ENCODE measurements around the gene MAOA. TPM values are rescaled to one million over a fixed set of nuclear protein-coding genes. Genes with fewer than 3 reads are reported as not detected.

Gene MAOA
- total and polyA plus RNA-seq, 4 donors = 13.6 to 34.0 (median 26.7) TPM

DNA sequence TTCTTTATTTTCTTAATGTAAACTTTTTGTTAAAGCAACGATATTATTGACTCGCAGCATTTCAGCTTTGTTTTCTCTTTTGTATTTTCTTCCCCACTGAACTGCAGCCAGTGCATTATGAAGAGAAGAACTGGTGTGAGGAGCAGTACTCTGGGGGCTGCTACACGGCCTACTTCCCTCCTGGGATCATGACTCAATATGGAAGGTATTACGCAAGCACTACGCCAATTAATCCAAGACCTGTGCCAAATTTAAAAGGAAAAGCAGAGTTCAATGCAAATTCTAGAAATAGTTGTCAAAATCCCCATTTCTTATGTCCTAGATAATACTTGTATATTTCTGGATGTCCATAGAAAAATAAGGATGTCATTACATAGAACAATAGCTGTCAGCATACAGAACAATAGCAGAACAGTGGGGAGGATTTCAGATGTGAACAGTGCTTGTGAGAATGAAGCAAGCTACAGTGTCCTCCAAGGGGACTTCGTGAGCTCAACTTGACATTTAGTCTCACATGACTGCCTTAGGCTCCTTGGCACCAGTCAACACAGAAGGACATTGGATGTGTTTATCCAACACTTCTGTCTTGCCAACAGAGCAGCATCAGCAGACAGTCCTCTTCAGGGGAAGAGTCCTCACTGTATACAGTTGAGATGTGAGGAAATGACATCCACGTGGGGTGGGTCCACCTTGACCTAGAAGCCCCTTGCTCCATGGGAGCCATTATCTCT, 85.9 kb downstream of the MAOA start:
- H3K4me1 ChIP-seq (ENCODE audit: control insufficient read depth, insufficient read depth, low read length) = no peaks in the 10 kb centered on the region
- H3K9me3 ChIP-seq (ENCODE audit: control insufficient read depth, insufficient read depth, low read length) = no peaks in the 10 kb centered on the region
- H3K27ac ChIP-seq (ENCODE audit: low read depth, low read length) = no peak overlapping the region
- no peak for DNase-seq (ENCODE audit: low read depth in 4 of 6, low spot score in 6 of 6)
- H3K27me3 ChIP-seq (ENCODE audit: control insufficient read depth, insufficient read depth, low read length) = no peaks in the 10 kb centered on the region
- no peaks in the 10 kb centered on the region for H3K36me3 ChIP-seq (ENCODE audit: control insufficient read depth, insufficient read depth, low read length)
- WGBS (ENCODE audit: insufficient coverage) = 58% methylated on average over 2 of the region's 7 CpGs
- H3K4me3 ChIP-seq (ENCODE audit: low read depth, low read length) = no peak overlapping the region

DNA sequence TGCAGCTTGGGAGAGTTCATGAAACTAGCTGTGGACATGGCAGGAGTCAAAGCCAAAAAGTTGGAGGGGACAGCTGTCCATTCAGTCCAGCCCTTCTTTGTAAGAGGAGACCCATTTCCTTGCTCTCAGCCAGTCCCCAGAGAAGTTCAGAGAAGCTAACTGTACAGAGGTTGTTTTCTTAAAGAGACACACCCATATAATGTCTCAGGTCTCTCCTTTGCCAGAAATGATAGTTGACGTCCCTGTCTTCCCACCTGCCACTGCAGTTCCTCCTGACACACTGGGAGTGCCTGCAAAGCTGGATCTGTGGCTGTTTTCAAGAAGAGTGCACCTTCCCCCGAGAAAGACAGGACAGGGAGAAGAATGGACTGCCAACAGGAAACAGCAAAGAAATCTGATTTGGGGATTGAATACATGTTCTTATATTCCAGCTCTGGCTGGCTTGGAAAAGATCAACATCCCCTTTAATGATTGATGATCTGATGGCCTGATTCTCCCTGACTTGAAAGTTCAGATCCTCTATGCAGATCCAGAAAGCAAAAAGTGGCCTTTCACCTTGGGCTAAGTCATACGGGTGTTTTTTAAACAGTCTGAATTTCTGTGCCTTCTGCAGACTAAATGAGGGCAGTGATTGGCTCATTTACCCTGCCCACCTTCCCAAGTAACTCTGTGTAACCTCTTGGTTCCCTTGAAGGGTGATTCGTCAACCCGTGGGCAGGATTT, 87.2 kb downstream of the MAOA start:
- no peaks in the 10 kb centered on the region for H3K36me3 ChIP-seq (ENCODE audit: control insufficient read depth, insufficient read depth, low read length)

DNA sequence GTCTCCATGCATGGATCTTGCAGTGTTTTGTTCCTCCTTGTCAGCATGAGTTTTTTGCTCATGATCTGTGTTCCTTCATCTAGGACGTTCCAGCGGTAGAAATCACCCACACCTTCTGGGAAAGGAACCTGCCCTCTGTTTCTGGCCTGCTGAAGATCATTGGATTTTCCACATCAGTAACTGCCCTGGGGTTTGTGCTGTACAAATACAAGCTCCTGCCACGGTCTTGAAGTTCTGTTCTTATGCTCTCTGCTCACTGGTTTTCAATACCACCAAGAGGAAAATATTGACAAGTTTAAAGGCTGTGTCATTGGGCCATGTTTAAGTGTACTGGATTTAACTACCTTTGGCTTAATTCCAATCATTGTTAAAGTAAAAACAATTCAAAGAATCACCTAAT, 88.2 kb downstream of the MAOA start:
- DNase-seq (ENCODE audit: low read depth in 4 of 6, low spot score in 6 of 6) = no peak
- H3K27me3 ChIP-seq (ENCODE audit: control insufficient read depth, insufficient read depth, low read length) = no peaks in the 10 kb centered on the region
- H3K27ac ChIP-seq (ENCODE audit: low read depth, low read length) = no peak overlapping the region
- H3K4me3 ChIP-seq (ENCODE audit: low read depth, low read length) = no peak overlapping the region
- WGBS (ENCODE audit: insufficient coverage) = 78% methylated on average over 2 of the region's 3 CpGs
- H3K9me3 ChIP-seq (ENCODE audit: control insufficient read depth, insufficient read depth, low read length) = no peaks in the 10 kb centered on the region
- H3K4me1 ChIP-seq (ENCODE audit: control insufficient read depth, insufficient read depth, low read length) = no peaks in the 10 kb centered on the region
- H3K36me3 ChIP-seq (ENCODE audit: control insufficient read depth, insufficient read depth, low read length) = no peaks in the 10 kb centered on the region

More for the DNA sequence above, 87.2 kb downstream of the MAOA start:
- H3K9me3 ChIP-seq (ENCODE audit: control insufficient read depth, insufficient read depth, low read length) = no peaks in the 10 kb centered on the region
- 77% methylated on average over 4 of the region's 5 CpGs for WGBS (ENCODE audit: insufficient coverage)
- H3K27me3 ChIP-seq (ENCODE audit: control insufficient read depth, insufficient read depth, low read length) = no peaks in the 10 kb centered on the region
- DNase-seq (ENCODE audit: low read depth in 4 of 6, low spot score in 6 of 6) = no peak
- no peak overlapping the region for H3K27ac ChIP-seq (ENCODE audit: low read depth, low read length)
- no peak overlapping the region for H3K4me3 ChIP-seq (ENCODE audit: low read depth, low read length)
- no peaks in the 10 kb centered on the region for H3K4me1 ChIP-seq (ENCODE audit: control insufficient read depth, insufficient read depth, low read length)

DNA sequence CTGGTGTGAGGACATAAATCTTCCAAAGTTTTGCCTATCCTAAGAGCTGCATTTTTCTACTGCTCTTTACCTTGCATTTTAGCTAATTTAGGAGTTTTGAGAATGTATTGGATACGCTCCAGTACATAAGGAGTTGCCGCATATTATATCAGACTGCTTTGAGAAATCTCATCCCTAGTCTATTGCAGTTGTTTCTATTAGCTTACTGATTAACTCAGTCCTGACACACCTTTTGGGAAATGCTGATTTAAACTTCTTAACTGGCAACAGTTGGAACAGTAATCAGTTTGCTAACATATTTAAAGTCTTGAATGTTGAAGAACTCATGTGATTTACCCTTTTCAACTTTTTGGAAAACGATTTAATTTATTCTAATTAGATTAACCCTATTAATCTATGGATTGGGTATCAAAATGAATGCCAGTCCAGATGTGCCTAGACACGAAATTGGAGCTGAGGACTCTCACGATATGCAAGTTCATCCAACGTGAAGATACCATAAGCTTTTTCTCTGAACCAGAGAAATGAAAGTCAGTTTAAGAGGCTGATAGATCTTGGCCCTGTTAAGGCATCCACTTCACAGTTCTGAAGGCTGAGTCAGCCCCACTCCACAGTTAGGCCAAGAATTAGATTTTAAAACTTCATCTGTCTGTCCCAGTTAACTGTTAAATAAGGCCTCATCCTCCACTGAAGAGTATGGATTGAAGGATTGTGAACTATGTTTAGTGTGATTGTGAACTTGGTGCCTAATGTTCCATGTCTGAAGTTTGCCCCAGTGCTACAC, 90.0 kb downstream of the MAOA start:
- Histone ChIP-seq H3K9me3 (ENCODE audit: control insufficient read depth, insufficient read depth, low read length) (no peaks in the 10 kb centered on the region), H3K27ac (ENCODE audit: low read depth, low read length) (no peak overlapping the region), H3K27me3 (ENCODE audit: control insufficient read depth, insufficient read depth, low read length) (no peaks in the 10 kb centered on the region), H3K4me3 (ENCODE audit: low read depth, low read length) (no peak overlapping the region), H3K4me1 (ENCODE audit: control insufficient read depth, insufficient read depth, low read length) (no peaks in the 10 kb centered on the region), H3K36me3 (ENCODE audit: control insufficient read depth, insufficient read depth, low read length) (no peaks in the 10 kb centered on the region)
- no peak for DNase-seq (ENCODE audit: low read depth in 4 of 6, low spot score in 6 of 6)
- WGBS (ENCODE audit: insufficient coverage) = 79% methylated on average over 3 of the region's 6 CpGs

DNA sequence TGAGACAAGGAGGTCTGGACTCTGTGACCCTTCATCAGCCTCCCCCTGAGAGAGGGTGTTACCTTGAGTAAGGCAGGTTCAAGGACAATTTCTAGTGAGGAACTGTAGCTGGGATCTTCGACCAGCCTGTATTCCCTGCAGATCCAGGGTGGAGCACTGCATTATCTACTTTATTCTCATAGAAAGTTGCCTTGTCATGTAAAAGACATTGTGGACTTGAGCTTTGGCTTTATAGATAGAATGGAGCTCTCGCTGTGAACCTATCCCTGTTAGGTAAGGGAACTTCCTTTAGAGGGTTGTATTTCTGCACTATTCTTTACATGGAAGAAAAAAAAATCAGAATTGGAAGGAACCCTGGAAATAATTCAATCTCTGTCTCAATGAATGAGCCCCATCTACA, 91.4 kb downstream of the MAOA start:
- Histone ChIP-seq H3K4me1 (ENCODE audit: control insufficient read depth, insufficient read depth, low read length) (no peaks in the 10 kb centered on the region), H3K27me3 (ENCODE audit: control insufficient read depth, insufficient read depth, low read length) (peaks cover 5% of the 10 kb centered on the region), H3K27ac (ENCODE audit: low read depth, low read length) (no peak overlapping the region), H3K36me3 (ENCODE audit: control insufficient read depth, insufficient read depth, low read length) (no peaks in the 10 kb centered on the region), H3K4me3 (ENCODE audit: low read depth, low read length) (no peak overlapping the region), H3K9me3 (ENCODE audit: control insufficient read depth, insufficient read depth, low read length) (peaks cover 5% of the 10 kb centered on the region)
- no peak for DNase-seq (ENCODE audit: low read depth in 4 of 6, low spot score in 6 of 6)
- WGBS (ENCODE audit: insufficient coverage) = no CpG with 5 or more reads among the region's 2 CpGs

DNA sequence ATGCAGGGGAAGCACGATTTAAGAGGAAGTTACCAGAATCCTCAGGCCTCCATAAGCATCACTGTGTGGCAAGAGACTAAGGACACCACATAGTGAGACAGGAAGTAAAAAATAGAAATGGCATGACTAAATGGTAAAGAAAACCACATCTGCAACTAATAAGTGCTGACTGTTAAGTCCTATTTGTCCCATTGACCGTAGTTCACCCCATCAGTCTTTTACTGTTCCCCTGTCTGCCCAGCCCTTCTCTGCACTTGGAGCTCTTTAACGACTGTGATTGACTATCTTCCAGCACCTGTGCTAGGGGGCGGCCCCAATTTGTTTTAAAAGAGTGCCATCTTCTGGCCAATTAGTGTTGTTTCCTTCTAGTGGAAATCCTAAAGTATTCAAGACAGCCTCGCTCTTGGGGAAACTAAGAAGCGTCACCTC, 94.2 kb downstream of the MAOA start:
- H3K9me3 ChIP-seq (ENCODE audit: control insufficient read depth, insufficient read depth, low read length) = peaks cover 5% of the 10 kb centered on the region
- no peaks in the 10 kb centered on the region for H3K4me1 ChIP-seq (ENCODE audit: control insufficient read depth, insufficient read depth, low read length)
- no peak overlapping the region for H3K4me3 ChIP-seq (ENCODE audit: low read depth, low read length)
- 0% methylated on average over 1 of the region's 6 CpGs for WGBS (ENCODE audit: insufficient coverage)
- H3K27ac ChIP-seq (ENCODE audit: low read depth, low read length) = no peak overlapping the region
- DNase-seq (ENCODE audit: low read depth in 4 of 6, low spot score in 6 of 6) = peak; percentile 10 to 87 (median 30)
- peaks cover 5% of the 10 kb centered on the region for H3K27me3 ChIP-seq (ENCODE audit: control insufficient read depth, insufficient read depth, low read length)
- no peaks in the 10 kb centered on the region for H3K36me3 ChIP-seq (ENCODE audit: control insufficient read depth, insufficient read depth, low read length)

DNA sequence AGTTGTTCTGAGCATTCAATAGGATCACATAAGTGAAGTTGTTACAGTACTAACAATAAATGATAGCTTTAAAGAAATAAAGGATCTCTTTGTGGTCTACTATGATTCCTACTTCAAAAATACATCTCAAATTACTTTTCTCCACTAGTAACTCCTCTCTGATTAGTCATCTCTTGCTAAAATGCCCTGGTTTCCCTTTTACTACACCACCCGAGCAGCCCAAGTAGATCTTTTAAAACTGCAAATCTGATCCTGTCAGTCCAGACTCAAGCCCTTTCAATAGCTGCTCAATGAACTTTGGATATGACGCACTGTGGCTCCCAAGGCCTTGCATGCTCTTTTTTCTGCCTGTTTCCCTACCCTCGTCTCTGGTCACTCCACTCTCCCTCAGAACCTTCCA, 97.5 kb downstream of the MAOA start:
- Histone ChIP-seq H3K4me3 (ENCODE audit: low read depth, low read length) (no peak overlapping the region), H3K9me3 (ENCODE audit: control insufficient read depth, insufficient read depth, low read length) (peaks cover 5% of the 10 kb centered on the region), H3K27ac (ENCODE audit: low read depth, low read length) (no peak overlapping the region), H3K27me3 (ENCODE audit: control insufficient read depth, insufficient read depth, low read length) (peaks cover 7% of the 10 kb centered on the region), H3K4me1 (ENCODE audit: control insufficient read depth, insufficient read depth, low read length) (no peaks in the 10 kb centered on the region), H3K36me3 (ENCODE audit: control insufficient read depth, insufficient read depth, low read length) (no peaks in the 10 kb centered on the region)
- 70% methylated on average over 3 of the region's 3 CpGs for WGBS (ENCODE audit: insufficient coverage)
- DNase-seq (ENCODE audit: low read depth in 4 of 6, low spot score in 6 of 6) = no peak

DNA sequence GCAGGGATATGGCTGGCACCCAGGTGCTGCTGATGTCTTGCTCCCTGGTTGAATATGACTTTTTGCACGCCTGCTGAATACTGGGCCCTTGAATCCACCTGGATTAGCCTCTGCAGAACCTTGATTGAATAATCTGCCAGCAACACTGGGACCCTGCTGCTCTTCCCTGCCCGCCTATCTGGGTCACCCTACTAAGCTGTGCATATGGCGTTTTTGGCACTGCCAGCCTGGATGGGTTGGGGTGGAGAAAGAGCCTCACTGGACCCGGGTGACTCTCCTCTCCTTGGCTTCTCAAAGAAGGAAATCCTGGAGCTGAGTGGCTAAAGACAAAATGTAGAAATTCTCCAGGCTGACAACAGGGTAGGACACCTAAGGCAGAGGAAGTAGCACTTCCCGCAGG, 100.0 kb downstream of the MAOA start:
- WGBS (ENCODE audit: insufficient coverage) = 73% methylated on average over 5 of the region's 5 CpGs
- Histone ChIP-seq H3K27ac (ENCODE audit: low read depth, low read length) (no peak overlapping the region), H3K4me1 (ENCODE audit: control insufficient read depth, insufficient read depth, low read length) (no peaks in the 10 kb centered on the region), H3K27me3 (ENCODE audit: control insufficient read depth, insufficient read depth, low read length) (peaks cover 11% of the 10 kb centered on the region), H3K4me3 (ENCODE audit: low read depth, low read length) (no peak overlapping the region), H3K9me3 (ENCODE audit: control insufficient read depth, insufficient read depth, low read length) (peaks cover 5% of the 10 kb centered on the region), H3K36me3 (ENCODE audit: control insufficient read depth, insufficient read depth, low read length) (no peaks in the 10 kb centered on the region)
- DNase-seq (ENCODE audit: low read depth in 4 of 6, low spot score in 6 of 6) = no peak

DNA sequence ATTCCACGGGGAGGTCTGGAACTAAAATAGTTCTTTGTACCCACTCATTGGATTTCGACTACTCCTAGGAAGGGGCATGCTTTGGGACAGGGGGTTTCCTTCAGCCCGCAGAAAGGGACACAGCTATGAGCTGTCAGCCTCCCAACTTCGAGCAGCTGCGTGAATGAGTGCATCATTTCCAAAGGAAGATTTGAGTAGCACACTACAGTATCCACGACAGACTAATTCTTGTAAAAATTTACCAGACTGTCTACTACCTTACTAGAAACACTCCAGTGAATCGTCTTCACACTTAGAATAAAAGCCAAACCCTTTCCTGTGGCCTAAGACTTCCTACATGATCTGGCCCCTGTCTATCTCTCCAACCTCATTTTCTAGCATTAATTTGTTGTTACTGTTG, 101.9 kb downstream of the MAOA start:
- H3K27ac ChIP-seq (ENCODE audit: low read depth, low read length) = no peak overlapping the region
- H3K4me1 ChIP-seq (ENCODE audit: control insufficient read depth, insufficient read depth, low read length) = no peaks in the 10 kb centered on the region
- no peak overlapping the region for H3K4me3 ChIP-seq (ENCODE audit: low read depth, low read length)
- peaks cover 8% of the 10 kb centered on the region for H3K27me3 ChIP-seq (ENCODE audit: control insufficient read depth, insufficient read depth, low read length)
- no peak for DNase-seq (ENCODE audit: low read depth in 4 of 6, low spot score in 6 of 6)
- H3K36me3 ChIP-seq (ENCODE audit: control insufficient read depth, insufficient read depth, low read length) = no peaks in the 10 kb centered on the region
- no peaks in the 10 kb centered on the region for H3K9me3 ChIP-seq (ENCODE audit: control insufficient read depth, insufficient read depth, low read length)
- 76% methylated on average over 7 of the region's 7 CpGs for WGBS (ENCODE audit: insufficient coverage)
